NB4 (cell line): Measurements from ENCODE around the gene DNAH9.

ENCODE experiments used
- CTCF ChIP-seq: IDR thresholded peaks from one replicate; pipeline ENCODE4 v1.5.1; 2012; ENCODE audit warnings: low read depth, low read length
- MYC ChIP-seq: IDR thresholded peaks from 2 replicates; pipeline ENCODE4 v1.6.1; 2011; ENCODE audit warnings: low read depth, low read length
- POLR2A ChIP-seq: IDR thresholded peaks from 2 replicates; pipeline ENCODE4 v1.6.1; 2011; ENCODE audit warnings: mild to moderate bottlenecking; ENCODE audit not compliant: insufficient read length; ENCODE audit errors: extremely low read depth
- TF ChIP-seq, protein P1 (sequence below): IDR thresholded peaks from 2 replicates; pipeline ENCODE4 v1.6.1; 2011; ENCODE audit warnings: low read depth, low read length

DNA sequence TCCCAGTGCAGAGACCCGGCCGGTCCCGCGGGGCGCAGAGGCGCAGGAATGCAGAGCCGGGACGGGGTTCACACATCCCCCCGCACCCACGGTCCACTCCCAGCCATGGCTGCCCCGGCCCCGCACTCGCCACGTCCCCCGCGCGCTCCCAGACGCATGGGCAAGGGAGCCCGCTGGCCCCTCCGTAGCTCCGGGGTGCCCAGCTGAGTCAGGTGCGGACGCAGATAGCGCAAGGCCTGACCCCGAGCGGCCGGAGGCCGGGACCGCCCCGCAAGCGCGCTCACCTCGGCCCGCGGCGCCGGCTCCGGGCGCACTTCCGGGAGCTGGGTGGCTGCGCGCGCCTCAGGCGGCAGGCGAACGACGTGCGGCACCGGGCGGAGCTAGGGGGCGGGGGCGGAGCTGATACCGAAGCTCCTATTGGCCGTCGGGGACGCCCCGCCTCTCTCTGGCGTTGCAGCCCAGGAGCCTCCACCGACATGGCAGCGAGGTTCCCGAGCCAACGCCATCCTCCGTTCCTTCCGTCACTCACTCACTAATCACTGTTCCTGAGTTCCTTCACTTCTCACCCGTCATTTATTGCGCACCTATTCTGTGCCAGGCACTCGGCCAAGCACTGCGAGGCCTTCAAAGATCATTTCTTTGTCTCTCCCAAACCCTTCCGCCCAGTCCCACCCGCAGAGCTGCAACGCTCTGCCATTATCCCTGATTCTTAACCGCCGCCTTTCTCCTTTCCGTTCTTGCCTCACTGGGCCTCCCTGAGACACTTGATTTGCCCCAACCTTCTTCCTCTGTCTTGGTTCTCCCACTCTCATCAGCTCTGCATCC is 399.1 kb downstream of the DNAH9 start, which contains the start of gene ZNF18:
- no peak for TF ChIP-seq CTCF
- peak; percentile 88 for TF ChIP-seq POLR2A
- TF ChIP-seq, protein P1, sequence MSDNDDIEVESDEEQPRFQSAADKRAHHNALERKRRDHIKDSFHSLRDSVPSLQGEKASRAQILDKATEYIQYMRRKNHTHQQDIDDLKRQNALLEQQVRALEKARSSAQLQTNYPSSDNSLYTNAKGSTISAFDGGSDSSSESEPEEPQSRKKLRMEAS, result no peak
- TF ChIP-seq MYC, result peak; percentile 61
